IPS-18c (cell line): Measurements from ENCODE around the gene CPXM1.

Experiments used
- H3K4me3 ChIP-seq: 2 replicates; pipeline ENCODE4 v1.7.0; 2013; ENCODE audit warnings: low read depth, mild to moderate bottlenecking, low read length, moderate library complexity; ENCODE audit not compliant: insufficient read depth
- H3K9me3 ChIP-seq: one replicate; pipeline ENCODE4 v1.6.1; 2013; ENCODE audit warnings: mild to moderate bottlenecking, low read length, moderate library complexity; ENCODE audit not compliant: control insufficient read depth, insufficient read depth

The CPXM1 gene

DNA sequence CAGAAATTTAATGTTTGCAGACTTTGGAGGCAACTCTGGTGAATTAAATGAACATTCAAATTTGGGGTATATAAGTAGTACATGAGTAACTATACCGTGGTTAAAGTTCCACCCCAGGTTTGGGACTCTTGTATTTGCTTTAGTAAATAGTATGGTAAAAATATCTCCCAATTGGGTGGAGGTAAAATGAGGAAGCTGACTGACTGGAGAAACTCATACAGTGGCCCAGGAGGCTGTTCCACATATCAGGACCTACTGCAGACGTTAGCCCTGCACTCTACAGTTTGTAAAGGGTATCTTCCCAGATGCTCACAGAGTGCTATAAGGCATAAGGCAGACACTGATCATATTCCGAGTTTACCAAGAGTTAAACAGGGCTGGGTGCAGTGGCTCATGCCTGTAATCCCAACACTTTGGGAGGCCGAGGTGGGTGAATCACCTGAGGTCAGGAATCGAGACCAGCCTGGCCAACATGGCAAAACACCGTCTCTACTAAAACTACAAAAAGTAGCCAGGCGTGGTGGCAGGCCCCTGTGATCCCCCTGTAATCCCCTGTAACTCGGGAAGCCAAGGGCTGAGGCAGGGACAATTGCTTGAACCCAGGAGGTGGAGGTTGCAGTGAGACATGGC is 53.7 kb downstream of the CPXM1 start:
- no peak overlapping the region for H3K4me3 ChIP-seq
- H3K9me3 ChIP-seq = no peaks in the 10 kb centered on the region

DNA sequence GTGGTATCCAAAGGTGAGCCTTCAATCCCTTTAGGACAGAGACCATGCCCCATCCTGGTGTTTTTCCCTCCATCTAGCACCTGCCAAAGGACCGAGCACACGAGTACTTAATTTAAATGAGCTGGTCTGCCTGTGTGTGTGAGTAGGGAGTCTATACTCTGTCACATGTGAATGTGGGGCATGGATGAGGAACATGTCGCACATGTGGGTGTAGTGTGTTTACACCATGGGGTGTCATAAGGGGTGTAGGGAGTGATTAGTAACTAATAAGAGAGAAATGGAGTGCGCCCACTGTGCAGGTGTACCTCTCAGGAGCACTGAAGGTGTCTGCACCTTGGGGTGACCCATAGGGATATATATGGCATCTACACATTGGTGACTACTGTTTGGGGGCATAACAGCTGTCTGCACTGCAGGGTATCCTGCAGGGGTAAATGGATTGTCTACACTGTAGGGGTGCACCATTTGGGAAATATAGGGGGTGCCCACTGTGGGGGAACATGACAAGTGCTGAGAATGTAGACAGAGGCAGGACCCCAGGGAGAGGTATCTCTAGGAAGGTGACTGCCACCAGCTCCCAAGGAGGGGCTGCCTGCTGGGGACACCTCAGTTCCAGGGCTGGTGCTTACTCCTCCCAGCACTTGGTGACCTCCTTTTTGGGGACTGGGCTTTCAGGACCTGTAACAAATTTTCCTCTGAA is 54.3 kb downstream of the CPXM1 start:
- no peaks in the 10 kb centered on the region for H3K9me3 ChIP-seq

DNA sequence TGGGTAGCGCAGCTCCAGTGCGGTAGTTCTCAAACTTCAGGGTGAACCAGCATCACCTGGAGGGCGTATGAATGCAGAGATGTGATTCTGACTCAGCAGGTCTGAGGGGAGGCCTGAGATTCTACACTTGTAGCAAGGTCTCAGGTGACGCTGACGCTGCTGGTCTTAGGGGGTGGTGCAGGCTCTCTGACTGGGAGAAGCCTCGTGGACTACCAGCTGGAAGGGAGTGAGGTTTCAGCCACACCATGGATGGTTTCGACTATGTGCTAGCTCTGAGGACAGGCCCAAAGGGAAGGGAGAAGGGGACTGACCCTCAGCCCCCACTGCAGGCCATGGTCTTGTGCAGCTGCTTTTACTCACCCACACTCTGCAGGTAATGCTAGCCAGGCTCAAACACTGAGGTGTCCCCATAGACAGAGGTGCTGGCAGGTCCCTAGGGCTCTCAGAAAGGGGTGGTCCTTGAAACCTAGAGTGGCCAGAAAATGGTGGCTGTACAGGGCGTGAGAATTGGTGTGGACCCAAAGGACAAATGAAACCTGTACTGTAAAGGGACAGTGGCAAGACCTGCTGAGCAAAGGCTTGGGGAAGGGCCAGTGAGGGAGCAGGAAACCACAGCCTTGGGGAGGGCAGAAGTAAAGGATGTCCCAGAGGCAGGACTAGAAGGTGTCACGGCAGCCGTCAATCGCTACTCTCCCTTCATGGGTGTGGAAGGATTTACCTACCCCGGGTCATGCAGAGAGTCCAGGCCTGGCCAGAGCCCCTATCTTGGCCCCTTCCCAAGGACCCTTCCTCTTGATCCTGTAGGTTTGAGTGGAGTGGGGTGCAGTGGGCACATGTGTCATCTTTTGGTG is 55.1 kb downstream of the CPXM1 start:
- Histone ChIP-seq H3K9me3 (no peaks in the 10 kb centered on the region), H3K4me3 (no peak overlapping the region)

More for the DNA sequence above, 54.3 kb downstream of the CPXM1 start:
- no peak overlapping the region for H3K4me3 ChIP-seq
